GM23338 (cell line): ENCODE measurements around the gene REEP6. TPM values are rescaled to one million over a fixed set of nuclear protein-coding genes. Genes with fewer than 3 reads are reported as not detected.

Experiments used
- ATAC-seq: fragments of 200-7000 bp; cut with Tn5 transposase; 3 replicates; pipeline ENCODE4 v1.9.1; 2020
- DNase-seq: peaks from one replicate; pipeline ENCODE4 v3.0.0-alpha.2; 2015; ENCODE audit warnings: low spot score
- H2AFZ ChIP-seq: fragments of 200-600 bp; sonication (generic); 2 replicates; pipeline ENCODE4 v1.8.0; 2016; ENCODE audit warnings: antibody characterized with exemption, mild to moderate bottlenecking, moderate library complexity
- H3F3A ChIP-seq: fragments of 200-600 bp; sonication (generic); replicated peaks from 2 replicates; pipeline ENCODE4 v1.8.0; 2017; ENCODE audit warnings: antibody characterized with exemption, mixed run types, low read depth
- H3K27ac ChIP-seq: fragments of 200-600 bp; sonication (generic); 2 replicates; pipeline ENCODE4 v1.6.1; 2016; ENCODE audit warnings: low read depth
- H3K27me3 ChIP-seq: fragments of 200-600 bp; sonication (generic); 2 replicates; pipeline ENCODE4 v1.8.0; 2016; ENCODE audit warnings: mild to moderate bottlenecking, mixed run types, moderate library complexity; ENCODE audit not compliant: insufficient read depth
- H3K36me3 ChIP-seq: fragments of 200-600 bp; sonication (generic); 2 replicates; pipeline ENCODE4 v1.8.0; 2016; ENCODE audit warnings: mild to moderate bottlenecking; ENCODE audit not compliant: insufficient read depth
- H3K4me1 ChIP-seq: fragments of 200-600 bp; sonication (generic); 2 replicates; pipeline ENCODE4 v1.8.0; 2016; ENCODE audit warnings: mild to moderate bottlenecking, moderate library complexity; ENCODE audit not compliant: insufficient read depth
- H3K4me2 ChIP-seq: fragments of 200-600 bp; sonication (generic); 2 replicates; pipeline ENCODE4 v1.7.1; 2017; ENCODE audit warnings: mixed run types
- H3K4me3 ChIP-seq: fragments of 200-600 bp; sonication (generic); 2 replicates; pipeline ENCODE4 v1.6.1; 2016; ENCODE audit warnings: mixed run types
- H3K79me2 ChIP-seq: fragments of 200-600 bp; sonication (generic); replicated peaks from 2 replicates; pipeline ENCODE4 v1.8.0; 2017; ENCODE audit warnings: mild to moderate bottlenecking; ENCODE audit not compliant: insufficient read depth
- H3K9me2 ChIP-seq: fragments of 200-600 bp; sonication (generic); 2 replicates; pipeline ENCODE4 v1.8.0; 2017; ENCODE audit not compliant: insufficient read depth
- H4K20me1 ChIP-seq: fragments of 200-600 bp; sonication (generic); replicated peaks from 2 replicates; pipeline ENCODE4 v1.8.0; 2017; ENCODE audit warnings: mild to moderate bottlenecking; ENCODE audit not compliant: insufficient read depth
- H3K27ac Mint-ChIP-seq: 2 replicates; pipeline ENCODE4 v1.8.0; 2020; ENCODE audit warnings: inconsistent platforms, mild to moderate bottlenecking, moderate library complexity, mixed read lengths
- H3K27me3 Mint-ChIP-seq: 3 replicates; pipeline ENCODE4 v1.8.0; 2022; ENCODE audit warnings: low read depth, mild to moderate bottlenecking, moderate library complexity, mixed read lengths, inconsistent platforms; ENCODE audit not compliant: insufficient read depth, poor library complexity
- H3K36me3 Mint-ChIP-seq: 3 replicates; pipeline ENCODE4 v1.8.0; 2021; ENCODE audit warnings: low read depth, mild to moderate bottlenecking, inconsistent platforms, moderate library complexity, mixed read lengths
- H3K4me1 Mint-ChIP-seq: 3 replicates; pipeline ENCODE4 v1.8.0; 2020; ENCODE audit warnings: mild to moderate bottlenecking, inconsistent platforms, mixed read lengths
- H3K4me3 Mint-ChIP-seq: 3 replicates; pipeline ENCODE4 v1.8.0; 2021; ENCODE audit warnings: moderate library complexity, mild to moderate bottlenecking, inconsistent platforms, mixed read lengths
- H3K9me3 Mint-ChIP-seq: 3 replicates; pipeline ENCODE4 v1.8.0; 2020; ENCODE audit warnings: moderate library complexity, mild to moderate bottlenecking, inconsistent platforms, mixed read lengths
- CREB1 ChIP-seq: fragments of 250-450 bp; sonication (Bioruptor Pico); IDR thresholded peaks from 2 replicates; pipeline ENCODE4 v1.5.0; 2020; ENCODE audit warnings: low read depth, mild to moderate bottlenecking, moderate library complexity
- CTCF ChIP-seq, 2 experiments: fragments of 200-600 bp in 1 of 2; sonication (generic) in 1 of 2; conservative IDR thresholded peaks; 2 replicates each; pipeline versions ENCODE4 v1.5.1 to v1.6.1; 2016 to 2017; ENCODE audit warnings: antibody characterized with exemption in 2 of 2, low read depth in 2 of 2, mild to moderate bottlenecking in 2 of 2, moderate library complexity in 1 of 2
- ETS1 ChIP-seq: IDR thresholded peaks from 2 replicates; pipeline ENCODE4 v1.6.1; 2016; ENCODE audit warnings: antibody characterized with exemption
- EZH2phosphoT487 ChIP-seq: fragments of 200-600 bp; sonication (generic); IDR thresholded peaks from one replicate; pipeline ENCODE4 v1.8.1; 2018; ENCODE audit warnings: antibody characterized with exemption; ENCODE audit not compliant: unreplicated experiment
- JUNB ChIP-seq: IDR thresholded peaks from one replicate; pipeline ENCODE4 v1.6.1; 2016; ENCODE audit warnings: antibody characterized with exemption; ENCODE audit not compliant: unreplicated experiment
- NANOG ChIP-seq: IDR thresholded peaks from 2 replicates; pipeline ENCODE4 v1.6.1; 2016; ENCODE audit warnings: antibody characterized with exemption, borderline replicate concordance
- REST ChIP-seq: IDR thresholded peaks from one replicate; pipeline ENCODE4 v1.6.1; 2018; ENCODE audit warnings: antibody characterized with exemption; ENCODE audit not compliant: unreplicated experiment
- STAT1 ChIP-seq: IDR thresholded peaks from one replicate; pipeline ENCODE4 v1.6.1; 2016; ENCODE audit warnings: antibody characterized with exemption; ENCODE audit not compliant: unreplicated experiment
- ZNF114 ChIP-seq: fragments of 250-450 bp; sonication (Bioruptor Pico); IDR thresholded peaks from 2 replicates; pipeline ENCODE4 v1.5.0; 2020; ENCODE audit warnings: mild to moderate bottlenecking, moderate library complexity
- ZNF331 ChIP-seq: fragments of 250-450 bp; sonication (Bioruptor Pico); IDR thresholded peaks from 2 replicates; pipeline ENCODE4 v1.5.0; 2020; ENCODE audit warnings: low read depth, mild to moderate bottlenecking, moderate library complexity
- ZNF462 ChIP-seq: fragments of 250-450 bp; sonication (Bioruptor Pico); IDR thresholded peaks from 2 replicates; pipeline ENCODE4 v1.5.0; 2020; ENCODE audit warnings: mild to moderate bottlenecking, moderate library complexity
- polyA plus RNA-seq: library from polyadenylated mRNA; unstranded; fragments of >200 nt; fragmentation: Nextera tagmentation; extraction: Ambion mirVana; gene quantifications from 2 replicates; pipeline ENCODE4 v1.2.1, GENCODE V29; 2016
- total RNA-seq: library from RNA; depleted of rRNA; stranded (reverse); fragments of >200 nt; shearing (Covaris generic); gene quantifications from 2 replicates; pipeline ENCODE4 v1.2.3, GENCODE V29; 2014

REEP6 gene
- total and polyA plus RNA-seq, 2 experiments from 2014 or later = 15.2 to 20.0 TPM

- Histone ChIP-seq H3K4me1 (peaks cover 26% of the 10 kb centered on the region; the same call in 1 of the 2 replicates), H2AFZ (no peak overlapping the region), H4K20me1 (0 out of 2 replicates have a peak, but pooled peaks cover under 1% of the 10 kb centered on the region), H3K36me3 (no peaks in the 10 kb centered on the region), H3K79me2 (0 out of 2 replicates have a peak, but pooled peaks cover 3% of the 10 kb centered on the region), H3K4me3 (peak overlapping the region; percentile 83; the same call in 1 of the 2 replicates), H3F3A (peaks cover 39% of the 10 kb centered on the region), H3K9me2 (no peaks in the 10 kb centered on the region), H3K27me3 (peaks cover 45% of the 10 kb centered on the region), H3K4me2 (no peak overlapping the region), H3K27ac (no peak overlapping the region)
- Mint-ChIP-seq H3K27me3 (peaks cover 61% of the 10 kb centered on the region), H3K36me3 (peaks cover 6% of the 10 kb centered on the region), H3K4me3 (peak overlapping the region; percentile 37; the same call in 1 of the 3 replicates), H3K9me3 (no peaks in the 10 kb centered on the region; the same call in 2 of the 3 replicates), H3K4me1 (peaks cover 34% of the 10 kb centered on the region), H3K27ac (no peak overlapping the region)
- DNase-seq = no peak
- ATAC-seq = no peak
- TF ChIP-seq REST (no peak), ETS1 (no peak), CTCF (conservative IDR thresholded peaks at IDR 0.05; ENCODE audit: low read depth in 2 of 2) (no peak), EZH2phosphoT487 (no peak), NANOG (no peak), JUNB (no peak), STAT1 (no peak), ZNF331 (no peak), ZNF462 (CRISPR knock-in tag) (no peak), CREB1 (CRISPR knock-in tag) (no peak), ZNF114 (CRISPR knock-in tag) (no peak)
These were observed 43.5 kb upstream of the REEP6 start for GRCh38 chr19:1447504-1447903.
